ENCODE results near the gene KCTD1.

The KCTD1 gene

DNA sequence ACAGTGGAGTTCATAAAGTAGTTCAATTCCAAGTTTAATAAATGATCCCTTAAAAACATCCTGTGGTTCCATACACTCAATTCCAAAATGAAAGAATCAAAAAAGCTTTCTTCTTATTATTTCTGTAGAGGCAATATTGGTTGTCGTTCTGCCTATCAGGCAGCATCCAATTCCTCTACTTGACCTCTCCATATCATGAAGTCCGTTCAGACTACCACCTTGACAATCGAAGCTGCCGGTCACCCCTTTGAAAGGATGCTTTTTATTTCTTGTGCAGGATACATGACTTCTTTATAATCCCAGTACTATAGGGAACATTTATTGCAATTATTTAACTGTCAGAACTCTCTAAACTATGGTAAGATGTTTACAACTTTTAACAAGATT, 3.3 kb upstream of the KCTD1 start:
- Histone ChIP-seq H3K27me3 (replicated peaks; ENCODE audit: control insufficient read depth, insufficient read depth, low read length) (no peaks in the 10 kb centered on the region), H3K4me3 (replicated peaks; ENCODE audit: low read depth, low read length) (no peak overlapping the region), H3K36me3 (ENCODE audit: control insufficient read depth, insufficient read depth, low read length) (no peaks in the 10 kb centered on the region; the same call in 1 of the 2 replicates)
- DNase-seq (ENCODE audit: extremely low read depth, insufficient read length), result no peak
- TF ChIP-seq, protein P1, sequence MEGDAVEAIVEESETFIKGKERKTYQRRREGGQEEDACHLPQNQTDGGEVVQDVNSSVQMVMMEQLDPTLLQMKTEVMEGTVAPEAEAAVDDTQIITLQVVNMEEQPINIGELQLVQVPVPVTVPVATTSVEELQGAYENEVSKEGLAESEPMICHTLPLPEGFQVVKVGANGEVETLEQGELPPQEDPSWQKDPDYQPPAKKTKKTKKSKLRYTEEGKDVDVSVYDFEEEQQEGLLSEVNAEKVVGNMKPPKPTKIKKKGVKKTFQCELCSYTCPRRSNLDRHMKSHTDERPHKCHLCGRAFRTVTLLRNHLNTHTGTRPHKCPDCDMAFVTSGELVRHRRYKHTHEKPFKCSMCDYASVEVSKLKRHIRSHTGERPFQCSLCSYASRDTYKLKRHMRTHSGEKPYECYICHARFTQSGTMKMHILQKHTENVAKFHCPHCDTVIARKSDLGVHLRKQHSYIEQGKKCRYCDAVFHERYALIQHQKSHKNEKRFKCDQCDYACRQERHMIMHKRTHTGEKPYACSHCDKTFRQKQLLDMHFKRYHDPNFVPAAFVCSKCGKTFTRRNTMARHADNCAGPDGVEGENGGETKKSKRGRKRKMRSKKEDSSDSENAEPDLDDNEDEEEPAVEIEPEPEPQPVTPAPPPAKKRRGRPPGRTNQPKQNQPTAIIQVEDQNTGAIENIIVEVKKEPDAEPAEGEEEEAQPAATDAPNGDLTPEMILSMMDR (IDR thresholded peaks at IDR 0.05; ENCODE audit: insufficient read depth, low read length, poor library complexity, severe bottlenecking), result no peak

DNA sequence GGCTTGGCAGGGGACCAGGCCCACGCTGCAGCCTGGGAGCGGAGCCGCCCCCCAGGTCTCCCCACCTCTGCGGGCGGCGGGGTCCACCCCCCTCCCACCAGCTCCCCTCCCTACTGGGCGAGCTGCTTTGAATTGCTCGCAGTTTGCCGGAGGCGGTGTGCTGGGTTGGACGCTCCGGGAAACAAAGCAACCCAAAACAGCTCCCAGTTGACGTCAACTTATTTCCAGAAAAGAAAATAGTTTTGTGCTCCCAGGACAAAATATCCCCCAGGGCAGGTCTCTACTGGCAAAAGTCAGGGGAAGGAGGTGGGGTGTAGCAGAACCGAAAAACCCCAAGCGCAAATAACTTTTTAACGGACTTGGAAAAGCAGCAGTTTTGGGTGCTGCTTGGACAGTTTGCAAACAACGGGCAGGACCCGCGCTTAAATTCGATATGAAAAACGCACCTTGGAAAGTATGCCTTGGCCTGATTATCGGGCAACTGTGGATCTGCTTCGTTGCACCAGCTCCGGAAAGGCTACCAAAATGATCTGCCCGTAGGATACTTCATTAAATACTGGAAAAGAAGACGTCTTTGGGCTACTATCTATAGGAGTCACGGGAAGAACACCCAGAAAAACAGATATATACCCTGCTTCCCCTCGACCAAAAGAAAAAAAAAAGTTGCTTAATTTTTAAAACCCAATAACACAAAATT, 2.8 kb upstream of the KCTD1 start:
- H3K36me3 ChIP-seq (ENCODE audit: control insufficient read depth, insufficient read depth, low read length), result no peaks in the 10 kb centered on the region; the same call in 1 of the 2 replicates
- DNase-seq (ENCODE audit: extremely low read depth, insufficient read length), result no peak
- no peak overlapping the region; the same call in 1 of the 2 replicates for H3K4me3 ChIP-seq (replicated peaks; ENCODE audit: low read depth, low read length)
- TF ChIP-seq, protein P1 (IDR thresholded peaks at IDR 0.05; ENCODE audit: insufficient read depth, low read length, poor library complexity, severe bottlenecking), result no peak
- no peaks in the 10 kb centered on the region for H3K27me3 ChIP-seq (replicated peaks; ENCODE audit: control insufficient read depth, insufficient read depth, low read length)

DNA sequence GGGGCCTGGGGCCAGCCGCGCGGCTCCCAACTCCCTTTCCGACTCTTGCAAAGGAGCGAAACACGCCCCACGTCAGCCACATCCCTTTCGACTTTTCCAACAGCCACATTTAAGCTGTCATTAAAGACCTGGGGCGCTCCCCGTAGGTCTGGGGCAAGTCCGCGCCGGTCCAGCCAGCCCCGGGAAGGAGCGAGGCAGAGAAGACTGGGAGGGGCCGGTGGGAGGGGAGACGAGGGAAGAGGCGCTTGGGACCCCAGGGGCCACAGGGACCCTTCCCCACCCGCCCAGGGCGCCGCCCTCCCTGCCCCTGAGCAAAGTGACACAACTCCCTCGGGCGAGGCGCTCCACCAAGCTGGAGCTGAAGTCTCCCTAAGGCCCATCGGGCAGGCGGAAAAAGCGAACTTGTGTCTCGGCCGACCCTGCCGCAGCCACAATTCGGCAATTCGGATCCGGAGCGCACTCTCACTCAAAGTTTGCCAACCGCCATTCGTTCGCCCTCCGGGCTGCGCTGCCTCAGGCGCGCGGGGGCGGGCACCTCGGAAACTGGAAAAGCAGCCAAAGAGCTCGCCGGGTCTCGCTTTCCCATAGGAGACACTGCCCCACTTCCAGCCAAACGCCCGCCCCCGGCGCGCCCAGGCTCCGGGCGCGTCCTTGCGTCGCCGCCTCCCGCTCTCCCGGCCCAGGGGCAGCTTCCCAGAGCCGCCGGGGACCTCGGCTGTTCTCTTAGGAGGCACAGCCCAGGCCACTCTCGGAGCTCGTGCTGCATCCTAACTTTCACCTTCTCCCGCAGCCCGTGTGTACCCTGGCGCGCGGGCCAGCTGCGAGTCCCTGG, 1.1 kb upstream of the KCTD1 start:
- TF ChIP-seq, protein P1 (IDR thresholded peaks at IDR 0.05; ENCODE audit: insufficient read depth, low read length, poor library complexity, severe bottlenecking), result no peak
- H3K27me3 ChIP-seq (replicated peaks; ENCODE audit: control insufficient read depth, insufficient read depth, low read length), result no peaks in the 10 kb centered on the region
- peak overlapping the region; percentile 77 for H3K4me3 ChIP-seq (replicated peaks; ENCODE audit: low read depth, low read length)
- peak; percentile 46 for DNase-seq (ENCODE audit: extremely low read depth, insufficient read length)
- no peaks in the 10 kb centered on the region; the same call in 1 of the 2 replicates for H3K36me3 ChIP-seq (ENCODE audit: control insufficient read depth, insufficient read depth, low read length)

DNA sequence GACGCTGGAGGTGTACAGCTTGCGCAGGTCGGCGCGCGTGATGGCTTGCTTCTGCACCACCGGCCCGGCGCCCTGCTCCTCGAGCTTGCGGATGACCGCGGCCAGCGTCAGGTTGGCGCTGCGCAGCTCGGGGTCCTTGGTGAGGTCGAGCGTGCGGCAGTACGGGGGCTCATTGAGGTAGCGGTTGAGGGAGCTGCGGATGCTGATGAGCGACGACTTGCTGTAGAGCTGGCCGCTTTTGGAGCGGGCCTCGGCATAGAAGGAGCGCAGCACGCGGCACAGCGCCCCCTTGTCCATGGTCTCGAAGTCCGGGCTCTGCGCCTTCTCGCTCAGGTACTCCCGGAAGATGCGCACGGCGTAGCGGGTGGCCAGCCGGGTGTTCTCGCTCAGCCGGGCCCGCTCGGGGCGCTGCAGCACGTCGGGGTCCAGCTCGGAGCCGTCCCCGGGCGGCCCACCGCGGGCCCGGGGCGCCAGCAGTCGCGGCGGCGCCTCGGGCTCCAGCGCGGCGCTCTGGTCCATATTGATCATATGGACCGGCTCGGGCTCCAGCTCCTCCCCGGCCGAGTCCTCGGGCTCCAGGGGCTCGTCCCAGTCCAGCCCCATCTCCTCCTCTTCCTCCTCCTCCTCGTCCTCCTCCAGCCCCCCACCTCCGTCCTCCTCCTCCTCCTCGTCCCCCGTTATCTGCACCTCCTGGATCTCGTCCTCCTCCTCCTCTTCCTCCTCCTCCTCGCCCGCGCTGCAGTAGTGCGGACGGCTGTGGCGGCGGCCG, 523 bp downstream of the KCTD1 start:
- Histone ChIP-seq H3K36me3 (ENCODE audit: control insufficient read depth, insufficient read depth, low read length) (no peaks in the 10 kb centered on the region; the same call in 1 of the 2 replicates), H3K4me3 (replicated peaks; ENCODE audit: low read depth, low read length) (peak overlapping the region; percentile 77), H3K27me3 (replicated peaks; ENCODE audit: control insufficient read depth, insufficient read depth, low read length) (no peaks in the 10 kb centered on the region)
- TF ChIP-seq, protein P1 (IDR thresholded peaks at IDR 0.05; ENCODE audit: insufficient read depth, low read length, poor library complexity, severe bottlenecking), result peak; percentile 57
- DNase-seq (ENCODE audit: extremely low read depth, insufficient read length), result peak; percentile 77

DNA sequence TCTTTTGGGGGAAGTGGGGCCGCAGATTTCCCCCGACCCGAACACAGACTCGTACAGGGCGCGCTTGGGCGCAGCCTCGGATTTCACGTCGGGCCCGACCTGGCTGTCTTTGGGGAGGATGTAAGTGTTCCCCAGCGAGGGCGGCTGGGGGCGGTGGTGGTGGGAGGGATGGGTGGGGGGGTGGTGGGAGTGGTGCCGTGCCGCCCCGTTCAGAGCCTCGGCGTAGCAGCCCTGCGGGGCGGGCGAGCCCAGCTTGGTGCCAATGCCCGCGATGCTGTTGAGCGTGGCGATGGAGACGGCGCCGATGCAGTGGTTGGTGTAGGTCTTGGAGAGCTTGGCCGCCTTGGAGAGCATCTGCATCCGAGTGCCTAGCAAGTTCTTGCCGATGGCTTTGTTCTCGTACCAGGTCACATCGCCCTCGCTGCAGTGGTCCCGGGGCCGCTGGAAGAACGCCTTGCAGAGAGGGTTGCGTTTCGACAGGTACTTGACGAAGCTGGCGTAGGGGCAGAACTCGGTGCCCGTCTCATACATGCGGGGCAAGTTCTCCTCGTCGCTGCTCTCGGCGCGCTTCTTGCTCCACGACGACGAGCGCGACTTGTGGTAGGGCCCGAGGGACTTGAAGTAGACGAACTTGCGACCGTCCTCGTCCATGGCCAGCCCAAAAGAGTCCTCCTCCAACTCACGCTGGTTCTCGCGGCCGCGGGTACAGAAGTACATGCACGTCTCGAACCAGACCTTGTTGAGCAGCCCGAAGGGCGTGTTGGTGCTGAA, 1.3 kb downstream of the KCTD1 start:
- Histone ChIP-seq H3K4me3 (replicated peaks; ENCODE audit: low read depth, low read length) (peak overlapping the region; percentile 77), H3K27me3 (replicated peaks; ENCODE audit: control insufficient read depth, insufficient read depth, low read length) (no peaks in the 10 kb centered on the region), H3K36me3 (ENCODE audit: control insufficient read depth, insufficient read depth, low read length) (no peaks in the 10 kb centered on the region; the same call in 1 of the 2 replicates)
- TF ChIP-seq, protein P1 (IDR thresholded peaks at IDR 0.05; ENCODE audit: insufficient read depth, low read length, poor library complexity, severe bottlenecking), result no peak
- peak; percentile 7 for DNase-seq (ENCODE audit: extremely low read depth, insufficient read length)
